Stomach smooth muscle (tissue), 2 donors: ENCODE data around the gene XCL1.

Source experiments
- H3K27ac ChIP-seq: one replicate; pipeline ENCODE4 v1.7.0; 2013; ENCODE audit warnings: mild to moderate bottlenecking, low read length, inconsistent platforms
- H3K27me3 ChIP-seq, 2 donors: one replicate each; pipeline ENCODE4 v1.7.0; 2013; ENCODE audit warnings: low read length in 2 of 2; ENCODE audit not compliant: insufficient read depth in 2 of 2, control insufficient read depth in 1 of 2
- H3K36me3 ChIP-seq, 2 donors: one replicate each; pipeline ENCODE4 v1.7.0; 2013; ENCODE audit warnings: low read length in 2 of 2; ENCODE audit not compliant: control insufficient read depth in 2 of 2, insufficient read depth in 2 of 2
- H3K4me1 ChIP-seq: one replicate; pipeline ENCODE4 v1.7.0; 2013; ENCODE audit warnings: low read length; ENCODE audit not compliant: control insufficient read depth, insufficient read depth
- H3K4me3 ChIP-seq, 2 donors: one replicate each; pipeline ENCODE4 v1.7.0; 2013; ENCODE audit warnings: low read length in 2 of 2
- H3K9ac ChIP-seq, 2 donors: one replicate each; pipeline ENCODE4 v1.7.0; 2013; ENCODE audit warnings: low read length in 2 of 2, mild to moderate bottlenecking in 1 of 2
- H3K9me3 ChIP-seq, 2 donors: one replicate each; pipeline ENCODE4 v1.7.0; 2013; ENCODE audit warnings: low read length in 2 of 2; ENCODE audit not compliant: control insufficient read depth in 2 of 2
- donor health status: healthy.
- donor health status: Pancreatic carcinoma.

XCL1 gene

GRCh38 chr1:168551688-168552087 lies 24.7 kb upstream of the XCL1 start:
- no peaks in the 10 kb centered on the region for H3K9me3 ChIP-seq

GRCh38 chr1:168552961-168553360 lies 23.4 kb upstream of the XCL1 start:
- no peak overlapping the region for H3K4me3 ChIP-seq
- no peak overlapping the region for H3K9ac ChIP-seq
- H3K9me3 ChIP-seq, result no peaks in the 10 kb centered on the region
- H3K36me3 ChIP-seq, result no peaks in the 10 kb centered on the region
- H3K27me3 ChIP-seq, result no peaks in the 10 kb centered on the region
- no peak overlapping the region for H3K27ac ChIP-seq
- H3K4me1 ChIP-seq, result no peaks in the 10 kb centered on the region

More at GRCh38 chr1:168551688-168552087, 24.7 kb upstream of the XCL1 start:
- Histone ChIP-seq H3K9ac (no peak overlapping the region), H3K4me1 (no peaks in the 10 kb centered on the region), H3K27me3 (no peaks in the 10 kb centered on the region), H3K36me3 (no peaks in the 10 kb centered on the region), H3K4me3 (no peak overlapping the region), H3K27ac (no peak overlapping the region)

GRCh38 chr1:168553680-168554553 lies 22.5 kb upstream of the XCL1 start:
- H3K9me3 ChIP-seq, result no peaks in the 10 kb centered on the region
- H3K4me3 ChIP-seq, result no peak overlapping the region
- no peaks in the 10 kb centered on the region for H3K36me3 ChIP-seq
- H3K4me1 ChIP-seq, result no peaks in the 10 kb centered on the region
- no peaks in the 10 kb centered on the region for H3K27me3 ChIP-seq
- no peak overlapping the region for H3K27ac ChIP-seq
- H3K9ac ChIP-seq, result no peak overlapping the region

- Histone ChIP-seq H3K9me3 (no peaks in the 10 kb centered on the region), H3K27me3 (no peaks in the 10 kb centered on the region), H3K36me3 (no peaks in the 10 kb centered on the region), H3K9ac (no peak overlapping the region), H3K4me1 (no peaks in the 10 kb centered on the region), H3K27ac (no peak overlapping the region), H3K4me3 (no peak overlapping the region)
Measured at GRCh38 chr1:168554603-168555483, 21.6 kb upstream of the XCL1 start.

- no peak overlapping the region for H3K4me3 ChIP-seq
- no peaks in the 10 kb centered on the region for H3K9me3 ChIP-seq
- no peak overlapping the region for H3K27ac ChIP-seq
- H3K4me1 ChIP-seq, result no peaks in the 10 kb centered on the region
- no peaks in the 10 kb centered on the region for H3K27me3 ChIP-seq
- H3K9ac ChIP-seq, result no peak overlapping the region
- no peaks in the 10 kb centered on the region for H3K36me3 ChIP-seq
Measured at GRCh38 chr1:168555508-168556046, 20.8 kb upstream of the XCL1 start.

GRCh38 chr1:168556647-168557046 lies 19.8 kb upstream of the XCL1 start:
- H3K4me3 ChIP-seq, result no peak overlapping the region
- H3K9ac ChIP-seq, result no peak overlapping the region

GRCh38 chr1:168560370-168560769 lies 16.0 kb upstream of the XCL1 start:
- no peak overlapping the region for H3K27ac ChIP-seq
- H3K36me3 ChIP-seq, result no peaks in the 10 kb centered on the region
- H3K4me1 ChIP-seq, result no peaks in the 10 kb centered on the region
- no peak overlapping the region for H3K4me3 ChIP-seq
- no peak overlapping the region for H3K9ac ChIP-seq
- no peaks in the 10 kb centered on the region for H3K27me3 ChIP-seq
- no peaks in the 10 kb centered on the region for H3K9me3 ChIP-seq

More at GRCh38 chr1:168556647-168557046, 19.8 kb upstream of the XCL1 start:
- Histone ChIP-seq H3K36me3 (no peaks in the 10 kb centered on the region), H3K4me1 (no peaks in the 10 kb centered on the region), H3K27ac (no peak overlapping the region), H3K27me3 (no peaks in the 10 kb centered on the region), H3K9me3 (no peaks in the 10 kb centered on the region)

GRCh38 chr1:168561989-168562388 lies 14.4 kb upstream of the XCL1 start:
- Histone ChIP-seq H3K27ac (no peak overlapping the region), H3K27me3 (no peaks in the 10 kb centered on the region), H3K9me3 (no peaks in the 10 kb centered on the region), H3K36me3 (no peaks in the 10 kb centered on the region), H3K4me3 (no peak overlapping the region), H3K4me1 (no peaks in the 10 kb centered on the region), H3K9ac (no peak overlapping the region)

- Histone ChIP-seq H3K9me3 (no peaks in the 10 kb centered on the region), H3K4me1 (no peaks in the 10 kb centered on the region), H3K27me3 (no peaks in the 10 kb centered on the region), H3K36me3 (no peaks in the 10 kb centered on the region), H3K9ac (no peak overlapping the region), H3K27ac (no peak overlapping the region), H3K4me3 (no peak overlapping the region)
Measured at GRCh38 chr1:168565825-168566224, 10.6 kb upstream of the XCL1 start.

GRCh38 chr1:168567007-168567406 lies 9.4 kb upstream of the XCL1 start:
- no peaks in the 10 kb centered on the region for H3K36me3 ChIP-seq

More at GRCh38 chr1:168567007-168567406, 9.4 kb upstream of the XCL1 start:
- H3K27ac ChIP-seq, result no peak overlapping the region
- no peak overlapping the region for H3K9ac ChIP-seq
- no peak overlapping the region for H3K4me3 ChIP-seq
- H3K27me3 ChIP-seq, result no peaks in the 10 kb centered on the region
- H3K9me3 ChIP-seq, result no peaks in the 10 kb centered on the region
- H3K4me1 ChIP-seq, result no peaks in the 10 kb centered on the region
